ENCODE results near the gene SLC13A5.
"Not testable (repeated sequence)": the region's sequence is repeated elsewhere in the genome, so short reads cannot be mapped to it uniquely, and the experiment has no call there.

SLC13A5 gene

DNA sequence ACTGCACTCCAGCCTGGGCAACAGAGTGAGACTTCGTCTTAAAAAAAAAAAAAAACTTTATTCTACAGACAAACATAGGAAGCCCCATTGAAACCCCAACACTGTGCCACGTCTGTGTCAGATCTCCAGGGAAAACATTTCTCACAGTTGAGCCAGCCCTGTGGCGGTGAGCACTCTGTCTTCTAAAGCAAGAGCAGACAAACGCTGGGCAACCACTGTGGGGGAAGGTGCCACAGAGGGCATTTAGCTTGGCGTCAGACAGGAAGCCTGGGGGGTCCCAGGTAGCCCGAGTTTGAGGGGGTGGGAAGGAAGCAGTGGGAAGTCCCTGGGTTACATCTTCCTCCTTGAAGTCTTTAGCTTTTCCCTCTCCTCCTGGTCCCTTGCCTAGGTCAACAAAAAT is 45.7 kb downstream of the SLC13A5 start:
- H3K27ac Mint-ChIP-seq, result no peak overlapping the region
- ATAC-seq, result peak; percentile 31

DNA sequence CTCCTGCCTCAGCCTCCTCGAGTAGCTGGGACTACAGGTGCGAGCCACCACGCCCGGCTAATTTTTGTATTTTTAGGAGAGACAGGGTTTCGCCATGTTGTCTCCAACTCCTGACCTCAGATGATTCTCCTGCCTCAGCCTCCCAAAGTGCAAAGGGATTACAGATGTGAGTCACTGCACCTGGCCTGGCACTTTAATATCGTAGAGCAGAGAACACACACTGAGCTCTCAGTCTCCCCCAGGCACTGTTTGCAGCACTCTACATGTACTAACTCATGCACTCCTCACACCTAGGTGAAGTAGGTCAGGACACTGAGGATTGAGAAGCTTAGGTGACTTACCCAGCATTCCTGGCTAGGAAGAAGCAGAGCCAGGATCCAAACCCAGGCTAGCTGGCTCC is 46.6 kb downstream of the SLC13A5 start:
- H3K27ac Mint-ChIP-seq, result no peak overlapping the region
- no peak for ATAC-seq
- H3K4me1 Mint-ChIP-seq, result peaks cover 23% of the 10 kb centered on the region
- H3K9me3 Mint-ChIP-seq, result no peaks in the 10 kb centered on the region
- H3K4me3 Mint-ChIP-seq, result no peak overlapping the region
- H3K36me3 Mint-ChIP-seq, result peaks cover 14% of the 10 kb centered on the region
- no peaks in the 10 kb centered on the region for H3K27me3 Mint-ChIP-seq

More for the DNA sequence above, 45.7 kb downstream of the SLC13A5 start:
- Mint-ChIP-seq H3K36me3 (peaks cover 16% of the 10 kb centered on the region), H3K4me3 (no peak overlapping the region), H3K9me3 (no peaks in the 10 kb centered on the region), H3K27me3 (no peaks in the 10 kb centered on the region), H3K4me1 (peaks cover 16% of the 10 kb centered on the region)

DNA sequence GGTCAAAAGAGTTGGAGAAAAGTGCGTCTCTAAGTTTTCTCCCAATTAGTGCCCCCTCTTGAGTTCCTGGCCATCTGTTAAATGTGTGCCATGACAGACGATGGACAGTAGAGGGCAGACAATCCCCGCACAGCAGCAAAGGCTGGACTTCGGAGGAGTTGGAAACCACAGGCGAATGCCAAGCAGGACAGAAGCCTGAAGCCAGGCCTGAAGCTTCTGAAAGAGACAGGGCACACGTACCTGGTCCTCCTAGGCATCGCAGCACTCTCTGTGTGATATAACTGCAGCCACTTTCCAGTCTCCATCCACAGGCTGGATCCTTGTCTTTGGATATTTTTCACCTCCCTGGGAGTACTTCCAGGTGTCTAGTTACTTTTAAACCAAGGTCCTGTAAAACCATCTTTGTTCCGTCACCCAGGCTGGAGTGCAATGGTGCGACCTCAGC is 47.1 kb downstream of the SLC13A5 start:
- peak; percentile 70 for ATAC-seq
- no peaks in the 10 kb centered on the region for H3K9me3 Mint-ChIP-seq
- H3K36me3 Mint-ChIP-seq, result peaks cover 10% of the 10 kb centered on the region
- H3K27me3 Mint-ChIP-seq, result no peaks in the 10 kb centered on the region
- no peak overlapping the region for H3K27ac Mint-ChIP-seq
- peaks cover 28% of the 10 kb centered on the region for H3K4me1 Mint-ChIP-seq
- no peak overlapping the region for H3K4me3 Mint-ChIP-seq

DNA sequence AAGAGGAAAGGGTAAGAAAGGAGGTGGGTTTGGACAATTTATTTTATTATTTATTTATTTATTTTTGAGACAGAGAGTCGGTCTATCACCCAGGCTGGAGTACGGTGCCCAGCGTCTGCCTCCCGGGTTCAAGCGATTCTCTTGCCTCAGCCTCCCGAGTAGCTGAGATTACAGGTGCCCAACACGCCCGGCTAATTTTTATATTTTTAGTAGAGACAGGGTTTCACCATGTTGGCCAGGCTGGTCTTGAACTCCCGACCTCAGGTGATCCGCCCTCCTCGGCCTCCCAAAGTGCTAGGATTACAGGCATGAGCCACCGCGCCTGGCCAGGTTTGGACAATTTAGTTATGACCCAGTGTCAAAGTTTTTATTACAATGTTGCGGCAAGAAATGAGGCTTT is 50.0 kb downstream of the SLC13A5 start:
- H3K27me3 Mint-ChIP-seq, H3K9me3 Mint-ChIP-seq, H3K27ac Mint-ChIP-seq, H3K36me3 Mint-ChIP-seq, H3K4me3 Mint-ChIP-seq, ATAC-seq: not testable (repeated sequence)
- H3K4me1 Mint-ChIP-seq, result peaks cover 47% of the 10 kb centered on the region

DNA sequence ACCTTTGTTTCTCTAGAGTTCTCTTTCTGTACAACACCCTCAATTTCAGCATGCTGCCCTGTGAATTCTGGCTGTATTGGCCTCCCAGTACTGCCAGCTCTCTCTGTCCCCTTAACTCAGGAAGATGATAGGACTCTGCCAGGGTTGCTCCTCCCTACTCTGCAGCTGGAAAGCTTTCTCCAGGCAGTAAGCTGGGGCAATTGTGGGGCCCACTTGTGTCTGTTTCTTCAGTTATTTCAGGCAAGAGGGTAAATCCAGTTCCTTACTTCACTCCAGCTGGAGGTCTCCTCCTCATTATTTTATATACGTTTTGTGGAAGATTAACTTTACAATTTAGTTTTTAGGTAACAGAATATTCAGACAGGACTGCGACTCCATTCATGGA is 51.7 kb downstream of the SLC13A5 start:
- Mint-ChIP-seq H3K9me3 (no peaks in the 10 kb centered on the region), H3K4me3 (peak overlapping the region; percentile 58), H3K27ac (peak overlapping the region; percentile 59), H3K4me1 (peaks cover 52% of the 10 kb centered on the region), H3K27me3 (no peaks in the 10 kb centered on the region), H3K36me3 (peaks cover 10% of the 10 kb centered on the region)
- no peak for ATAC-seq

DNA sequence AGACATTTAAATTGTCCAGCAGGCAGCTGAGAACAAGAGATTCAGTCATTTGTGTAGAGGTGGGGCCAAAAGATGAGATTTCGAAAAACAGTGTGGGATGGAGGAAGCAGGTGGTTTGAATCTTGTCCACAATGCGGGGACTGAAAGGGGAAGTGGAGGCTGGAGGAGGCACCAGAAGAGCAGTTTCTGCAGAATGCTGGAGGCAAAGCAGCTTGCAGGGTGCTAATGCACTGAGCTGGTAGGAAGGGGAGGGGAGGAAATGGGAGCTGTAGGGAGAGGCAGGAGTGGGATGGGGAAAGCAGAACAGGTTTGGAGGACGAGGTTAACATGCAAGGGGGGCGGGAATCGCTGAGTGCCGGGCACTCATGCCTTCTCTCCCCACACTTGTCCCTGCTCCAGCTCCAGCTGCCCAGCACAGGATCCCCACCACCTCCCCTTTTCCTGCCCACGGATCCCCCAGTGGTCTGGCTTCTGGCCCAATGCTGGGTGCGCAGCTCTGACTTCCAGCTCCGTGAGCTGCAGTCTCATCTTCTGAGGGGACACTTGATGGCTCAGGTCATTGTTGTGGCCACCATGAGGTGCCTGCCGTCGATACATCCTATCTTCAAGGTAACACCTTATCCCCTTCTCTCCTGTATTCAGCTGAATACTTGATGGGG is 52.2 kb downstream of the SLC13A5 start:
- peak overlapping the region; percentile 59 for H3K27ac Mint-ChIP-seq
- no peaks in the 10 kb centered on the region for H3K9me3 Mint-ChIP-seq
- peaks cover 10% of the 10 kb centered on the region for H3K36me3 Mint-ChIP-seq
- peaks cover 52% of the 10 kb centered on the region for H3K4me1 Mint-ChIP-seq
- ATAC-seq, result peak; percentile 94
- no peaks in the 10 kb centered on the region for H3K27me3 Mint-ChIP-seq
- H3K4me3 Mint-ChIP-seq, result peak overlapping the region; percentile 58

DNA sequence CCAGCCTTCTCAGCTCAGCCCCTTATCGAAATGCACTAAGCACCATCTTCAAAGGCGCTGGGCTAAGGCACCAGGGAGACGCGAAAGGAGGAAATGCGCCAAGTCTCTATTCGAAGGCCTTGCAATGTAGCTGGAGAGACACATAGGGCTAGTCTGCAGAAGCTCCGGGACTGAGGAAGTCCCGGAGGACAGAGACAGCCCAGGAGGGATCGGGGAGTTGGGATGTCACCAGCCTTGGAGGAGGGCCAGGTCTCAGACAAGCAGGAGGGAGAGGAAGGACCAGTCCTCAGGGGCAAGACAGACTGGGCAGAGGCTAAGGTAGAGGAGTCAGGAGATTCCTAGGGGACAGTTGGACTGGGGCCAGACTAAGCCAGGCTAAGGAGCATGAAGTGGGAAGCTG is 53.1 kb downstream of the SLC13A5 start:
- Mint-ChIP-seq H3K27me3 (no peaks in the 10 kb centered on the region), H3K4me1 (peaks cover 52% of the 10 kb centered on the region), H3K4me3 (peak overlapping the region; percentile 59), H3K9me3 (no peaks in the 10 kb centered on the region), H3K27ac (peak overlapping the region; percentile 59), H3K36me3 (peaks cover 10% of the 10 kb centered on the region)
- ATAC-seq, result no peak

DNA sequence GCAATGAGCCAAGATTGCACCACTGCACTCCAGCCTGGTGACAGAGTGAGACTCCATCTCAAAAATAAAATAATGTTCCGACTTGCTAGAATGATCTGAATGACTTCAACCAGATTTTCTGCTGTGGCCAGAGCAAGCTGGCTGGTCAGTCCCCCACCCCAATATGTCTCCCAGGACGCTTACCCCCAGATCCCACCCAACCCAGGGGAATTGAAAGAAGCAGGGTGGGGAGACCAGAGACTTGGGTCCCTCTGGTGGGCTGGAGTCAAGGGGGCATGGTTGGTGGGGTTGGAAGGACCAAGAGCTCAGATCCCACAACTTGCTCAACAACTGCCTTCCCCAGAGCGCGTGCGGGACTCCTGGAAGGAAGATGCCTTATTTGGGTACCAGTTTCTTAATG is 54.8 kb downstream of the SLC13A5 start:
- H3K9me3 Mint-ChIP-seq, H3K27me3 Mint-ChIP-seq, ATAC-seq: not testable (repeated sequence)
- H3K4me3 Mint-ChIP-seq, result peak overlapping the region; percentile 13
- H3K36me3 Mint-ChIP-seq, result peaks cover 13% of the 10 kb centered on the region
- H3K4me1 Mint-ChIP-seq, result peaks cover 63% of the 10 kb centered on the region
- H3K27ac Mint-ChIP-seq, result peak overlapping the region; percentile 89

DNA sequence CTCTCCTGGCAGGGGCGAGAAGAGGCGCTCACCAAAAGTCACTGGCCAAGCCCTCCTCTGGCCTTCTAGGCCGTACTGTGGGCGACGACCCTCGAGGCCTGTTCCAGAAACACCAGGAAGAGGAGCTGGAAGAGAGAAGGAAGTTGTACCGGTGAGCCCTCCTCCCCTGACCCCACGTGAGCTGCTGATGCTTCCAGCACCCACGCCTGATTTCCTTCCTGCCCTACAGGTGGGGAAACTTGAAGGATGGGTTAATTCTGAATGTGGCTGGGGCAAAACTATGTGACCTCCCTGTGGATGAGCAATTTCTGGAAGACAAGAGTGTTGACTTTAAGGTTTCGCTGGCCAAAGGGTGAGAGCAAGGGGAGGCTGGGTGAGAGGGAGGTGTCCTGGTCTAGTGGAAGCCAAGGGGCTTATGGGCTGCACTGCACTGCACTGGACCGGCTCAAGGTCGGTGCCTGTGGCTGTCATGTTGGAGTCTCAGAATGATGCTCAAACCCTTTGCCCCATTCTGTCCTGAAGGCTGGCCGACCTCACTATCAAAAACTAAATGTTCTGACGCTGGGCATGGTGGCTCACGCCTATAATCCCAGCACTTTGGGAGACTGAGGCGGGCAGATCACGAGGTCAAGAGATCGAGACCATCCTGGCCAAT is 55.4 kb downstream of the SLC13A5 start:
- H3K4me3 Mint-ChIP-seq, result peak overlapping the region; percentile 96
- H3K27ac Mint-ChIP-seq, result peak overlapping the region; percentile 89
- H3K27me3 Mint-ChIP-seq, result no peaks in the 10 kb centered on the region
- no peaks in the 10 kb centered on the region for H3K9me3 Mint-ChIP-seq
- peaks cover 13% of the 10 kb centered on the region for H3K36me3 Mint-ChIP-seq
- H3K4me1 Mint-ChIP-seq, result peaks cover 68% of the 10 kb centered on the region
- no peak for ATAC-seq

DNA sequence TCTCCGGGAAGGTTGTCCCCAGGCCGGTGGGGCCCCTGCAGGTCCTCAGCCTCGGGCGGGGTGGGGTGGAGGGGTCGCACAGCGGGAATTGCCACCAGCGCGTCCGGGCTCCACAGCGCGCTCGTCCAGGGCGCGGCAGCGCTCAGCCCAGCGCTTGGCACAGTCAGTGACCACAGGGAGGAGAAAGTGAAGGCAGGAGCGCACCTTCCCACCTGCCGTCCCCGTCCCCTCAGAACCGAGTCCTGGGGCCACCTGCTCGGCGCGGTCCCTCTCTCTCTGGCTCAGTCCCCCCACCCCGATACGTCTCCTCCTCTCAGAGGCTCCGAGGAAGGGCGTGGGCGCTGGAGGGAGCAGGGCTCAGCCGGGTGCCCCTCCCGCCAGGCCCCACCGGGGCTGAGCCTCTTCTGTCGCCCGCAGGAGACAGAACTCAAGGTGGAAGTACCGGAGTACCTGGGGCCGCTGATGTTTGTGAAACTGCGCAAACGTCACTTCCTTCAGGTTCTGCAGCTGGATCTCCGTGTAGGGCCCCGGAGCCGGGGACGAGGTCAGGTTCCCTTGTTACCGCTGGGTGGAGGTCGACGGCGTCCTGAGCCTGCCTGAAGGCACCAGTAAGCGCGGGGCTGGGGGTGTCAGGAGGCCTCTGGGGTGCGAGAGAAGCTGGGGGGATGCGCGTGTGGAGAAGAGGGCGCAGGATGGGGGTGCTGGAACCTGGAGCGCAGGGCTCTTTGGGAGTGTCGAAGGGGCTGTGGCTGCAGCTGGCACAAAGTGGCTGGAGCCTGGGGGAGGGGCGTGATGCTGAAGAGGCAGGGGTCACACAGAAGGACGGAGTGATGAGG is 56.2 kb downstream of the SLC13A5 start:
- H3K27me3 Mint-ChIP-seq, H3K9me3 Mint-ChIP-seq: not testable (repeated sequence)
- Mint-ChIP-seq H3K4me1 (peaks cover 65% of the 10 kb centered on the region), H3K36me3 (peaks cover 11% of the 10 kb centered on the region), H3K4me3 (peak overlapping the region; percentile 96), H3K27ac (peak overlapping the region; percentile 89)
- peak; percentile 84 for ATAC-seq

DNA sequence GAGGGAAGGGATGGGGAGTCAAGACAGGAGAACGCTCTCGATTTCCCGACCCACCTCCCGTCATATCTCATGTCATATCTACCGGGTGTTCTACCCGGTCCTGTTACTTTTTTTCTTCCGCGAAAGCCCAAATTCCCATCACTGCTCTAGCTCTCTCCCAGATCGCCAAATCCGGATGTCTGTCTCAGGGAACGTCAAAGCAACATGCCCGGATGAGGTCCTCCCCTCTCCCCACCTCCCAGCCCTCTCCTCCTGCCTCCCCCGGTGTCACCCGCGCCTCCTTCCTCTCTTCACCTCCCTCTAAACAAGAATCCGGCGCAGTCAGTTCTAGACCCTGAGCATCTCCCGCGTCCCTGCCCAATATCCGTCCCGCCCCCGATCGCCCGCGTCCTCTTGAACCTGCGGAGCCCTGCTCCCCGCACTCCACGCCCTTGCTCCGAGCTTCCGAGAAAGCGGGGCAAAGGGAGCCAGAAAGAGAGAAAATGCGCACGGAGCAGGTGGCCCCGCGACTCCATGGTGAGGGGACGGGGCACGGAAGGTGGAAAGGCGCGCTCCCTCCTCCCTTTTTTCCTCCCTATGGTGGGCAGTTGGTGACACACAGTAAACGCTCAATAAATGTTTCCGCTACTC is 57.3 kb downstream of the SLC13A5 start:
- Mint-ChIP-seq H3K4me1 (peaks cover 57% of the 10 kb centered on the region), H3K36me3 (peaks cover 11% of the 10 kb centered on the region), H3K4me3 (peak overlapping the region; percentile 68)
- H3K27me3 Mint-ChIP-seq, H3K9me3 Mint-ChIP-seq, H3K27ac Mint-ChIP-seq, ATAC-seq: not testable (repeated sequence)

- Mint-ChIP-seq H3K27me3 (no peaks in the 10 kb centered on the region), H3K27ac (no peak overlapping the region)
- ATAC-seq, result no peak
Observed at GRCh38 chr17:6654841-6655731, 58.1 kb downstream of the SLC13A5 start.

DNA sequence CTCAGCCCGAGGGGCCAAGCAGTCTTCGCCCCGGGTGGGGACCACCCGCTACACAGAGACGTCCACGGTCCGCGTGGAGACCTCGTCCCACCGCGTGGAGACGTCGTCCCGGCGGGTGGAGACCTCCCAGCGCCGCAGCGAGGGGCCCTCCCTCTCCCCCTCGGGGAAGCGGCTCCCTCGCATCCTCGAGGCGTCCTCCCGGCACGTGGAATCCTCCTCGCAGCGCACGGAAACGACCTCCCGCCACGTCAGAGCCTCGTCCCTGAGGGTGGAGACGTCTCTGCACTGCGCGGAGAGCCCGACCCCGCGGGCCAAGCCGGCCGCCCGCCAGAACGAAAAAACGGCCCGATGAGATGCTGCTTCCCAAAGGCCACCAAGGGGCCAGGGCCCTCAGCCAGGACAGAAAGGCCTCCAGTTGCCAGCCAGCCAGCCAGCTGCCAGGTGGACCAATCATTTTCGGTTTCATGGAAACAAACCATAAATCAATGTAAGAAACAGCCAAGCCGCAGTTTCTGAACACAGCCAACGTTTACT is 61.2 kb downstream of the SLC13A5 start:
- ATAC-seq, result peak; percentile 4
- H3K9me3 Mint-ChIP-seq, result no peaks in the 10 kb centered on the region
- H3K27ac Mint-ChIP-seq, result peak overlapping the region; percentile 51
- H3K4me1 Mint-ChIP-seq, result peaks cover 58% of the 10 kb centered on the region
- no peaks in the 10 kb centered on the region for H3K27me3 Mint-ChIP-seq
- H3K4me3 Mint-ChIP-seq, result peak overlapping the region; percentile 99
- peaks cover 15% of the 10 kb centered on the region for H3K36me3 Mint-ChIP-seq

More at GRCh38 chr17:6654841-6655731, 58.1 kb downstream of the SLC13A5 start:
- Mint-ChIP-seq H3K4me3 (no peak overlapping the region), H3K36me3 (peaks cover 11% of the 10 kb centered on the region), H3K9me3 (no peaks in the 10 kb centered on the region), H3K4me1 (peaks cover 57% of the 10 kb centered on the region)

GRCh38 chr17:6651354-6651918 is 61.7 kb downstream of the SLC13A5 start, which contains the start of the genes C17orf100 and MED31:
Gene C17orf100, plus strand, starts transcription at chr17:6651762. Its CDS starts 152 bp downstream, at chr17:6651914.
Gene MED31, minus strand, starts transcription at chr17:6651605. Its CDS starts 77 bp downstream, at chr17:6651528.
- H3K4me3 Mint-ChIP-seq, result peak within 1 kb of the TSS; percentile 99
- peaks cover 63% of the 10 kb centered on the region for H3K4me1 Mint-ChIP-seq
- H3K9me3 Mint-ChIP-seq, result no peaks in the 10 kb centered on the region
- H3K27me3 Mint-ChIP-seq, result no peaks in the 10 kb centered on the region
- peak within 1 kb of the TSS; percentile 98 for H3K27ac Mint-ChIP-seq
- ATAC-seq, result peak; percentile 98
- peaks cover 18% of the 10 kb centered on the region for H3K36me3 Mint-ChIP-seq

Measured in stimulated activated memory B cell treated with anti-CD40 and anti-IgM and Interleukin-4, amounts not matched to agents 10 μg/mL and 1 μg/mL and 100 μg/mL, for 72 hours (primary cell).